HG03108 (cell line): ENCODE data around the gene RASA3.
"Not testable (repeated sequence)": the region's sequence is repeated elsewhere in the genome, so short reads cannot be mapped to it uniquely, and the experiment has no call there.

Source experiments
- ATAC-seq: cut with Tn5 transposase; IDR thresholded peaks from one replicate; pipeline ENCODE4 v1.9.1; 2021; ENCODE audit warnings: moderate library complexity; ENCODE audit not compliant: unreplicated experiment

The RASA3 gene

GRCh38 chr13:113996081-113996911 lies 136.1 kb downstream of the RASA3 start:
- ATAC-seq = no peak

GRCh38 chr13:113995051-113995601 lies 137.3 kb downstream of the RASA3 start:
- ATAC-seq = no peak

- no peak for ATAC-seq
These were observed 140.0 kb downstream of the RASA3 start for GRCh38 chr13:113992276-113993005.

- ATAC-seq = no peak
These were observed 140.7 kb downstream of the RASA3 start for GRCh38 chr13:113991676-113992179.

- ATAC-seq = no peak
These were observed 141.2 kb downstream of the RASA3 start for GRCh38 chr13:113991191-113991669.

- no peak for ATAC-seq
These were observed 142.0 kb downstream of the RASA3 start for GRCh38 chr13:113990321-113990837.

GRCh38 chr13:113989585-113990300 lies 142.7 kb downstream of the RASA3 start:
- no peak for ATAC-seq

GRCh38 chr13:113988859-113989258 lies 143.6 kb downstream of the RASA3 start:
- not testable (repeated sequence) for ATAC-seq

GRCh38 chr13:113982296-113982661 lies 150.1 kb downstream of the RASA3 start:
- no peak for ATAC-seq

GRCh38 chr13:113981611-113982295 lies 150.7 kb downstream of the RASA3 start:
- ATAC-seq = no peak

GRCh38 chr13:113981194-113981605 lies 151.2 kb downstream of the RASA3 start:
- no peak for ATAC-seq

- no peak for ATAC-seq
These were observed 151.8 kb downstream of the RASA3 start for GRCh38 chr13:113980489-113981064.

GRCh38 chr13:113979791-113980471 lies 152.5 kb downstream of the RASA3 start:
- no peak for ATAC-seq

- no peak for ATAC-seq
These were observed 153.5 kb downstream of the RASA3 start for GRCh38 chr13:113978741-113979481.

- ATAC-seq = no peak
These were observed 154.4 kb downstream of the RASA3 start for GRCh38 chr13:113977976-113978375.

- ATAC-seq = no peak
These were observed 155.4 kb downstream of the RASA3 start for GRCh38 chr13:113976711-113977684.

- ATAC-seq = no peak
These were observed 157.0 kb downstream of the RASA3 start for GRCh38 chr13:113975416-113975815.
